MCF 10A (cell line): ENCODE results near the gene MTERF2. TPM values are rescaled to one million over a fixed set of nuclear protein-coding genes. Genes with fewer than 3 reads are reported as not detected.

Experiments used
- BruUV-seq: library from RNA; stranded (reverse); fragments of 400-500 nt; replicated peaks from 2 replicates; lab custom pipeline; 2021; lab: Mats Ljungman, UMichigan
- CTCF ChIA-PET: fragments of 300-600 bp; sonication (Branson Sonifier 250); formaldehyde crosslinking; extraction: SDS; loops from one replicate; lab custom pipeline; 2021; ENCODE audit warnings: antibody characterized with exemption, inconsistent platforms; lab: Yijun Ruan, JAX
- POLR2A ChIA-PET: fragments of 300-600, 350-650 bp; sonication (Branson Sonifier 250); formaldehyde crosslinking; extraction: SDS; loops from one replicate; lab custom pipeline; 2020; ENCODE audit warnings: antibody characterized with exemption, inconsistent platforms; lab: Yijun Ruan, JAX
- DNase-seq: peaks from one replicate; pipeline ENCODE4 v3.0.0-alpha.2; 2018; ENCODE audit not compliant: unreplicated experiment
- H3K27ac Mint-ChIP-seq: one replicate; pipeline ENCODE4 v1.8.0; 2022; ENCODE audit warnings: mild to moderate bottlenecking, low read depth, mixed read lengths; ENCODE audit not compliant: unreplicated experiment
- H3K27me3 Mint-ChIP-seq: one replicate; pipeline ENCODE4 v1.8.0; 2022; ENCODE audit warnings: mixed read lengths; ENCODE audit not compliant: insufficient read depth, unreplicated experiment
- H3K36me3 Mint-ChIP-seq: one replicate; pipeline ENCODE4 v1.8.0; 2022; ENCODE audit warnings: mild to moderate bottlenecking, moderate library complexity, mixed read lengths; ENCODE audit not compliant: insufficient read depth, unreplicated experiment
- H3K4me1 Mint-ChIP-seq: one replicate; pipeline ENCODE4 v1.8.0; 2022; ENCODE audit warnings: mixed read lengths; ENCODE audit not compliant: insufficient read depth, unreplicated experiment
- H3K4me3 Mint-ChIP-seq: one replicate; pipeline ENCODE4 v1.8.0; 2022; ENCODE audit warnings: mild to moderate bottlenecking, moderate library complexity, mixed read lengths; ENCODE audit not compliant: unreplicated experiment
- H3K9me3 Mint-ChIP-seq: one replicate; pipeline ENCODE4 v1.8.0; 2022; ENCODE audit warnings: mixed read lengths; ENCODE audit not compliant: unreplicated experiment
- CTCF ChIP-seq: fragments of 200-600 bp; IDR thresholded peaks from one replicate; pipeline ENCODE4 v1.8.0; 2022; ENCODE audit warnings: antibody characterized with exemption, mild to moderate bottlenecking; ENCODE audit not compliant: unreplicated experiment
- intact Hi-C: fragments of 100-400 bp; cut with micrococcal nuclease; formaldehyde crosslinking; loops from 2 replicates; pipeline ENCODE4 v1.14.1; 2022
- total RNA-seq: library from RNA; stranded (reverse); gene quantifications from 2 replicates; pipeline ENCODE4 v1.2.3, GENCODE V29; 2022

The MTERF2 gene
- total RNA-seq, 1 experiment from 2014 or later = 9.3 TPM

- Mint-ChIP-seq H3K9me3 (no peaks in the 10 kb centered on the region), H3K36me3 (peaks cover 38% of the 10 kb centered on the region), H3K4me1 (peaks cover 25% of the 10 kb centered on the region), H3K4me3 (peak overlapping the region; percentile 97), H3K27ac (peak overlapping the region; percentile 92), H3K27me3 (no peaks in the 10 kb centered on the region)
- POLR2A ChIA-PET = interaction anchor here (0.8 to 1.2 kb wide), 3 partner anchors 9 to 107 kb away, joined by 3 to 4 read pairs (median 3); partner anchors contain the start of gene TMEM263
- peak; percentile 3 for DNase-seq
- BruUV-seq = no TSS peak
- no peak for TF ChIP-seq CTCF
- intact Hi-C loops = no loop called here
- CTCF ChIA-PET = interaction anchor here (0.9 kb wide), 1 partner anchor 13 kb away, joined by 3 read pairs; no protein-coding TSS in a partner anchor
Measured at GRCh38 chr12:106985479-106985878, 1.5 kb downstream of the MTERF2 start.

- Mint-ChIP-seq H3K4me3 (no peak overlapping the region), H3K4me1 (peaks cover 25% of the 10 kb centered on the region), H3K27ac (no peak overlapping the region), H3K27me3 (no peaks in the 10 kb centered on the region), H3K36me3 (peaks cover 38% of the 10 kb centered on the region), H3K9me3 (no peaks in the 10 kb centered on the region)
- intact Hi-C loops = no loop called here
- TF ChIP-seq CTCF = no peak
- no TSS peak for BruUV-seq
- CTCF ChIA-PET = interaction anchor here (0.6 to 1.2 kb wide), 4 partner anchors 13 to 1995 kb away, joined by 3 to 5 read pairs (median 4); no protein-coding TSS in a partner anchor
- DNase-seq = no peak
- POLR2A ChIA-PET = interaction anchor here (0.9 to 1.3 kb wide), 3 partner anchors 23 to 29 kb away, joined by 3 to 4 read pairs (median 3); partner anchors contain the start of gene TMEM263
Measured at GRCh38 chr12:106984588-106985137, 2.3 kb downstream of the MTERF2 start.

DNA sequence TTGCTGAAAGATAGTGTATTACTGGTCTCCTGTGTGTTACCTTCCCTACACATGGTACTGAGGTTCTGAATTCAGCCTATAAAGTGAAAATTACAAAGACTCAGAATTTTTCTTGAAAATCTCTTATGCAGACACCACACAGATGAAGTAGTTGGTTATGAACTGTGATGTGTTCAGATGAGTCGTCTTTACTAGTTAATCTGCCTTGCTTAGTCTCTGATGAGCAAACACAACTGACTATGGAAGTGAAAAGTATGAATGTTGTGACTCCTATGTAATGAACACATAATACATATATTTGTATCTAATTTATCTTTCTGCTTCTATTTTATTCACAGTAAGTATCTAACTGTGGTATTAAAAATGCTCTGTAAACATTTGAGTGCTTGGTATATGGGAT is 4.7 kb downstream of the MTERF2 start:
- intact Hi-C loops = no loop called here
- ChIA-PET CTCF (no interaction called here), POLR2A (interaction anchor here (0.8 kb wide), 1 partner anchor 26 kb away, joined by 3 read pairs; no protein-coding TSS in a partner anchor)
- no peak for DNase-seq
- no peak for TF ChIP-seq CTCF
- Mint-ChIP-seq H3K36me3 (peaks cover 31% of the 10 kb centered on the region), H3K4me1 (peaks cover 27% of the 10 kb centered on the region), H3K27me3 (no peaks in the 10 kb centered on the region), H3K27ac (no peak overlapping the region), H3K4me3 (no peak overlapping the region), H3K9me3 (no peaks in the 10 kb centered on the region)
- BruUV-seq = no TSS peak

- no peak overlapping the region for H3K4me3 Mint-ChIP-seq
- no peaks in the 10 kb centered on the region for H3K9me3 Mint-ChIP-seq
- ChIA-PET CTCF (interaction anchor here (1.0 kb wide), 1 partner anchor 21 kb away, joined by 4 read pairs; no protein-coding TSS in a partner anchor), POLR2A (interaction anchor here (0.8 kb wide), 1 partner anchor 24 kb away, joined by 3 read pairs; no protein-coding TSS in a partner anchor)
- intact Hi-C loops = no loop called here
- DNase-seq = no peak
- H3K4me1 Mint-ChIP-seq = peaks cover 27% of the 10 kb centered on the region
- peaks cover 26% of the 10 kb centered on the region for H3K36me3 Mint-ChIP-seq
- no TSS peak for BruUV-seq
- H3K27me3 Mint-ChIP-seq = no peaks in the 10 kb centered on the region
- no peak for TF ChIP-seq CTCF
- H3K27ac Mint-ChIP-seq = no peak overlapping the region
Measured at GRCh38 chr12:106981788-106982187, 5.2 kb downstream of the MTERF2 start.
